HepG2 (cell line): ENCODE data around the gene CCNYL1. TPM values are rescaled to one million over a fixed set of nuclear protein-coding genes. Genes with fewer than 3 reads are reported as not detected.
A peak's percentile ranks its signal among the peaks of the same experiment; 100 is the strongest.

ENCODE experiments used
- AFF4 ChIP-seq: sonication (generic); formaldehyde crosslinking; IDR thresholded peaks from 2 replicates; pipeline ENCODE4 v1.4.0; 2020; ENCODE audit warnings: missing genetic modification reagents
- ARNT ChIP-seq: fragments of 450-650 bp; IDR thresholded peaks from 2 replicates; pipeline ENCODE4 v1.6.1; 2017
- BCLAF1 ChIP-seq: fragments of 450-650 bp; IDR thresholded peaks from 2 replicates; pipeline ENCODE4 v1.6.1; 2017; ENCODE audit warnings: mild to moderate bottlenecking
- CHD4 ChIP-seq: fragments of 200-600 bp; sonication (generic); IDR thresholded peaks from 2 replicates; pipeline ENCODE4 v1.7.0; 2017; ENCODE audit warnings: mild to moderate bottlenecking, low read length, borderline replicate concordance
- HIC2 ChIP-seq: sonication (generic); formaldehyde crosslinking; IDR thresholded peaks from 2 replicates; pipeline ENCODE4 v1.9.0; 2022; ENCODE audit warnings: low read depth, missing genetic modification reagents
- HOXA7 ChIP-seq: sonication (generic); formaldehyde crosslinking; IDR thresholded peaks from 2 replicates; pipeline ENCODE4 v1.8.1; 2022; ENCODE audit warnings: mild to moderate bottlenecking, missing genetic modification reagents, moderate library complexity
- KAT8 ChIP-seq: IDR thresholded peaks from 2 replicates; pipeline ENCODE4 v1.6.1; 2016; ENCODE audit warnings: missing genetic modification reagents, missing compliant biosample characterization
- KMT2A ChIP-seq: sonication (generic); formaldehyde crosslinking; IDR thresholded peaks from 2 replicates; pipeline ENCODE4 v1.4.0; 2020; ENCODE audit warnings: missing genetic modification reagents
- NCOA5 ChIP-seq: sonication (generic); formaldehyde crosslinking; IDR thresholded peaks from 2 replicates; pipeline ENCODE4 v1.4.0; 2020; ENCODE audit warnings: missing genetic modification reagents
- SOX5 ChIP-seq: IDR thresholded peaks from 2 replicates; pipeline ENCODE4 v1.6.1; 2016; ENCODE audit warnings: borderline replicate concordance
- TBX2 ChIP-seq: sonication (generic); formaldehyde crosslinking; IDR thresholded peaks from 2 replicates; pipeline ENCODE4 v1.5.0; 2020; ENCODE audit warnings: missing genetic modification reagents, mild to moderate bottlenecking, borderline replicate concordance
- XBP1 ChIP-seq: sonication (generic); formaldehyde crosslinking; IDR thresholded peaks from 2 replicates; pipeline ENCODE4 v1.5.0; 2020; ENCODE audit warnings: missing genetic modification reagents
- ZBTB14 ChIP-seq: sonication (generic); formaldehyde crosslinking; IDR thresholded peaks from 2 replicates; pipeline ENCODE4 v1.4.0; 2020; ENCODE audit warnings: missing genetic modification reagents
- ZBTB8A ChIP-seq: sonication (generic); formaldehyde crosslinking; IDR thresholded peaks from 2 replicates; pipeline ENCODE4 v1.4.0; 2020; ENCODE audit warnings: mild to moderate bottlenecking, low read depth, missing genetic modification reagents, borderline replicate concordance
- ZMAT3 ChIP-seq: sonication (generic); formaldehyde crosslinking; conservative IDR thresholded peaks from 2 replicates; pipeline ENCODE4 v1.7.0; 2021; ENCODE audit warnings: missing genetic modification reagents
- ZNF124 ChIP-seq: sonication (generic); formaldehyde crosslinking; IDR thresholded peaks from 2 replicates; pipeline ENCODE4 v1.4.0; 2020; ENCODE audit warnings: missing genetic modification reagents
- ZNF451 ChIP-seq: sonication (generic); formaldehyde crosslinking; IDR thresholded peaks from 2 replicates; pipeline ENCODE4 v1.5.0; 2020; ENCODE audit warnings: mild to moderate bottlenecking, missing genetic modification reagents
- ZNF598 ChIP-seq: sonication (generic); formaldehyde crosslinking; IDR thresholded peaks from 2 replicates; pipeline ENCODE4 v1.5.1; 2020; ENCODE audit warnings: mild to moderate bottlenecking, missing genetic modification reagents, borderline replicate concordance
- ZNF776 ChIP-seq: sonication (generic); formaldehyde crosslinking; IDR thresholded peaks from 2 replicates; pipeline ENCODE4 v1.4.0; 2020; ENCODE audit warnings: mild to moderate bottlenecking, missing genetic modification reagents
- ZNF879 ChIP-seq: sonication (generic); formaldehyde crosslinking; IDR thresholded peaks from 2 replicates; pipeline ENCODE4 v1.8.1; 2023; ENCODE audit warnings: missing genetic modification reagents
- ZSCAN29 ChIP-seq: sonication (generic); formaldehyde crosslinking; conservative IDR thresholded peaks from 2 replicates; pipeline ENCODE4 v1.4.0; 2020; ENCODE audit warnings: mild to moderate bottlenecking, missing genetic modification reagents
- polyA plus RNA-seq, 8 experiments: library from polyadenylated mRNA; depleted of rRNA in 3 of 8; stranded (reverse) in 7 of 8; unstranded in 1 of 8; fragments of >200 nt; fragmentation: Illumina TruSeq in 4 of 8; extraction: Trizol in 4 of 8; gene quantifications; 2 replicates each; pipeline versions ENCODE4 v1.2.1 to v1.2.3, GENCODE V29; 2011 to 2016; ENCODE audit warnings: low read depth in 4 of 8, missing spikeins in 1 of 8, mixed read lengths in 1 of 8; ENCODE audit not compliant: insufficient read depth in 1 of 8
- total RNA-seq, 5 experiments: library from RNA; depleted of rRNA; stranded (reverse); fragments of >200 nt; fragmentation: Illumina TruSeq; extraction: Trizol; gene quantifications; 2 replicates each; pipeline ENCODE4 v1.2.3, GENCODE V29; 2016; ENCODE audit warnings: low read depth in 1 of 5

The CCNYL1 gene
- total and polyA plus RNA-seq, 2 of the 13 experiments (the other 11 are each of a cell fraction or from before 2014, with no cell fraction given) = 12.5 to 16.2 TPM

GRCh38 chr2:207796585-207797350, 85.3 kb downstream of the CCNYL1 start (continued):
- peak; percentile 93 for TF ChIP-seq TBX2 (CRISPR knock-in tag)
- no peak for TF ChIP-seq ZNF879
- TF ChIP-seq ZBTB8A (CRISPR knock-in tag) = no peak
- TF ChIP-seq CHD4 = no peak
- TF ChIP-seq ZNF124 = 0 out of 2 replicates have a peak, but pooled peaks have one; percentile 23
- TF ChIP-seq ARNT = no peak
- TF ChIP-seq HIC2 = peak; percentile 18; the same call in 1 of the 2 replicates
- no peak for TF ChIP-seq ZNF451
- TF ChIP-seq NCOA5 = no peak
- peak; percentile 63; the same call in 1 of the 2 replicates for TF ChIP-seq KAT8 (CRISPR knock-in tag)
- 0 out of 2 replicates have a peak, but pooled peaks have one; percentile 11 for TF ChIP-seq ZNF598 (CRISPR knock-in tag)
- TF ChIP-seq SOX5 (CRISPR knock-in tag) = 0 out of 2 replicates have a peak, but pooled peaks have one; percentile 24
- TF ChIP-seq ZMAT3 (CRISPR knock-in tag) = no peak; the same call in 1 of the 2 replicates
- TF ChIP-seq KMT2A = peak; percentile 58; the same call in 1 of the 2 replicates
- no peak for TF ChIP-seq BCLAF1
- TF ChIP-seq ZNF776 (CRISPR knock-in tag) = no peak
- TF ChIP-seq HOXA7 (CRISPR knock-in tag) = no peak
- TF ChIP-seq ZSCAN29 (CRISPR knock-in tag) = peak; percentile 62
- no peak for TF ChIP-seq ZBTB14 (CRISPR knock-in tag)
- no peak for TF ChIP-seq AFF4 (CRISPR knock-in tag)
- TF ChIP-seq XBP1 (CRISPR knock-in tag) = no peak
